Upper lobe of left lung (tissue), 4 donors: ENCODE results near the gene CLASP1.

Experiments
- CTCF ChIP-seq, 6 experiments: fragments of 450-650 bp in 4 of 6; fragments of 200-600 bp in 2 of 6; sonication (generic) in 2 of 6; IDR thresholded peaks; one replicate each; pipeline ENCODE4 v1.5.1; 2016 to 2019; ENCODE audit warnings: antibody characterized with exemption in 6 of 6
- EP300 ChIP-seq, 4 donors: sonication (generic); formaldehyde crosslinking; IDR thresholded peaks; one replicate each; pipeline ENCODE4 v1.5.1; 2017; ENCODE audit warnings: antibody characterized with exemption in 4 of 4, control low read depth in 2 of 4
- POLR2A ChIP-seq, 4 donors: fragments of 450-650 bp; IDR thresholded peaks; one replicate each; pipeline ENCODE4 v1.5.1; 2016 to 2017; ENCODE audit warnings: antibody characterized with exemption in 4 of 4, mild to moderate bottlenecking in 2 of 4
- POLR2AphosphoS5 ChIP-seq, 2 donors: sonication (generic); formaldehyde crosslinking; IDR thresholded peaks; one replicate each; pipeline ENCODE4 v1.5.1; 2017; ENCODE audit warnings: antibody characterized with exemption in 2 of 2

GRCh38 chr2:121584741-121585140, 64.5 kb downstream of the CLASP1 start:
- TF ChIP-seq POLR2A (IDR thresholded peaks at IDR 0.05) (no peak), CTCF (IDR thresholded peaks at IDR 0.05) (no peak), POLR2AphosphoS5 (IDR thresholded peaks at IDR 0.05) (no peak), EP300 (IDR thresholded peaks at IDR 0.05) (no peak)
